ENCODE measurements around the gene PLA2G4D. TPM values are rescaled to one million over a fixed set of nuclear protein-coding genes. Genes with fewer than 3 reads are reported as not detected.

PLA2G4D gene
- total RNA-seq, 3 donors from 2014 or later (not counting 1 experiment from before 2014, with no cell fraction given): not detected

DNA sequence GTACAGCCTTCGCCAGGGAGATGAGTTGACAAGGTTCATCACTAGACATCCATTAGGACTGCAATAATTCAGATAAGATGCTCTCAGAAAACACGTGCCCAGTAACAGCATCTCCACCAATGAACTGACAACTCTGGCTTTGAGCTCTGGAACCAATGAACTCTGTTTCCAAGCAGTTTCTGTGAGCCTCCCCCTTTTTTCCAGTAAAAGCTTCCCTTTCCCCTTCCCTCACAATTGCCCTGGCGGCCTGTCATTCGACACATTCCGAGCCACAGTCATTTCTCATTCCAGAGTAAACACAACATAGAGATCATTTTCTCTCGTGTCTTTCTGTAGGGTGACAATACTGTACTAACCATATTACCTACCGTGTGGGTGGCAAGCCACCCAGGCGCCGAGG, 3.6 kb downstream of the PLA2G4D start:
- H3K27me3 ChIP-seq (ENCODE audit: control insufficient read depth, insufficient read depth, low read length): no peaks in the 10 kb centered on the region
- Mint-ChIP-seq H3K27me3 (ENCODE audit: low read depth in 2 of 2) (peaks cover 0 to 13% of the 10 kb centered on the region in 2 donors), H3K4me3 (no peak overlapping the region), H3K36me3 (no peaks in the 10 kb centered on the region), H3K9me3 (no peaks in the 10 kb centered on the region), H3K27ac (no peak overlapping the region), H3K4me1 (no peaks in the 10 kb centered on the region)
- no peaks in the 10 kb centered on the region for H3K9me3 ChIP-seq (ENCODE audit: control insufficient read depth, insufficient read depth, low read length)
- DNase-seq (no peak), ATAC-seq (no peak)
- no peak overlapping the region for H3K27ac ChIP-seq (ENCODE audit: low read length)
- intact Hi-C loops (cut with micrococcal nuclease): no loop called here
- no peak overlapping the region for H3K4me3 ChIP-seq (ENCODE audit: low read length)
- no peaks in the 10 kb centered on the region for H3K4me1 ChIP-seq (ENCODE audit: control insufficient read depth, insufficient read depth, low read length)
- no peaks in the 10 kb centered on the region for H3K36me3 ChIP-seq (ENCODE audit: control insufficient read depth, insufficient read depth, low read length)
- TF ChIP-seq, protein P1, sequence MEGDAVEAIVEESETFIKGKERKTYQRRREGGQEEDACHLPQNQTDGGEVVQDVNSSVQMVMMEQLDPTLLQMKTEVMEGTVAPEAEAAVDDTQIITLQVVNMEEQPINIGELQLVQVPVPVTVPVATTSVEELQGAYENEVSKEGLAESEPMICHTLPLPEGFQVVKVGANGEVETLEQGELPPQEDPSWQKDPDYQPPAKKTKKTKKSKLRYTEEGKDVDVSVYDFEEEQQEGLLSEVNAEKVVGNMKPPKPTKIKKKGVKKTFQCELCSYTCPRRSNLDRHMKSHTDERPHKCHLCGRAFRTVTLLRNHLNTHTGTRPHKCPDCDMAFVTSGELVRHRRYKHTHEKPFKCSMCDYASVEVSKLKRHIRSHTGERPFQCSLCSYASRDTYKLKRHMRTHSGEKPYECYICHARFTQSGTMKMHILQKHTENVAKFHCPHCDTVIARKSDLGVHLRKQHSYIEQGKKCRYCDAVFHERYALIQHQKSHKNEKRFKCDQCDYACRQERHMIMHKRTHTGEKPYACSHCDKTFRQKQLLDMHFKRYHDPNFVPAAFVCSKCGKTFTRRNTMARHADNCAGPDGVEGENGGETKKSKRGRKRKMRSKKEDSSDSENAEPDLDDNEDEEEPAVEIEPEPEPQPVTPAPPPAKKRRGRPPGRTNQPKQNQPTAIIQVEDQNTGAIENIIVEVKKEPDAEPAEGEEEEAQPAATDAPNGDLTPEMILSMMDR (IDR thresholded peaks at IDR 0.05): no peak
- WGBS (ENCODE audit: insufficient coverage): 86% methylated on average over 6 of the region's 9 CpGs

DNA sequence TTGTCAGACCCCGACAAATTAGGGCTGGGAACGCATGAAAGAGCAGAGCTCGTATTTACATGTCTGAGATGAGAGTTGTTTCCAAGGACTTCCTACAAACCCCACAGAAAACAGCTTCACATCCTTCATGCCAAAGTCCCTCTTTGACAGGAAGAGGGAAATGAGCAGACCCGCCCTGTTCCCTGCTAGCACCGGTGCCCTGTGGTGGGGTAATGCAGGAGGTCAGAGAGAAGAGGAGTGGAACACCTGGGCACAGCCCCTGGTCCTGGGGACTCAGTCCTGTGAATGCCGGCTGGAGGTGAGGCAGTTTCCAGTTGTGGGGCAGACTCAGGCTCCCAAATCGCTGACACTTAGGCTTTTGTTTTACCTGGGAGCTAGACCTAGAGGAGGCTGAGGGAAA, 4.0 kb downstream of the PLA2G4D start:
- no peak for ATAC-seq
- Mint-ChIP-seq H3K36me3 (no peaks in the 10 kb centered on the region), H3K4me1 (no peaks in the 10 kb centered on the region), H3K4me3 (no peak overlapping the region), H3K27ac (no peak overlapping the region), H3K27me3 (ENCODE audit: low read depth in 2 of 2) (peaks cover 0 to 13% of the 10 kb centered on the region in 2 donors), H3K9me3 (no peaks in the 10 kb centered on the region)
- TF ChIP-seq, protein P1 (IDR thresholded peaks at IDR 0.05): no peak
- H3K4me3 ChIP-seq (ENCODE audit: low read length): no peak overlapping the region
- intact Hi-C loops (cut with micrococcal nuclease): no loop called here
- H3K27me3 ChIP-seq (ENCODE audit: control insufficient read depth, insufficient read depth, low read length): no peaks in the 10 kb centered on the region
- H3K36me3 ChIP-seq (ENCODE audit: control insufficient read depth, insufficient read depth, low read length): no peaks in the 10 kb centered on the region
- WGBS (ENCODE audit: insufficient coverage): 66% methylated on average over 7 of the region's 7 CpGs
- no peak for DNase-seq
- no peaks in the 10 kb centered on the region for H3K9me3 ChIP-seq (ENCODE audit: control insufficient read depth, insufficient read depth, low read length)
- no peaks in the 10 kb centered on the region for H3K4me1 ChIP-seq (ENCODE audit: control insufficient read depth, insufficient read depth, low read length)
- no peak overlapping the region for H3K27ac ChIP-seq (ENCODE audit: low read length)

DNA sequence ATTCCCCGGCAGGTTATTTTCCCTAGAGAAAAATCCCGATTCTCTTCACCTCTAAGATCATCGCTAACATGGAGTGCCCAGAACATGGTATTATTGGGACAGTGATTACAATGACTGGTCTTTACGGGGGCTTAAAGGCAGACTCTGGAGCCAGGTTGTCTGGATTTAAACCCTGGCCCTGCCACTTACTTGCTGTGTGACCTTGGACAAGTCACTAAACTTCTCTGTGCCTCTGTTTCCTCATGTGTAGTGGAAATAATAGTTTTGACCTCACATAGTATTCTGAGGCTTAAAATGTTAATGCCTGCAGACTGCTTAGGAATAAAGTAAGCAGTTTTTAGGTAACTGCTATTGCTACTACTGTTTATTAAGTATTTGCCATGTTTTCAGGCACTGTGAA, 4.4 kb downstream of the PLA2G4D start:
- no peaks in the 10 kb centered on the region for H3K9me3 ChIP-seq (ENCODE audit: control insufficient read depth, insufficient read depth, low read length)
- Mint-ChIP-seq H3K27me3 (ENCODE audit: low read depth in 2 of 2) (peaks cover 0 to 13% of the 10 kb centered on the region in 2 donors), H3K9me3 (no peaks in the 10 kb centered on the region), H3K36me3 (no peaks in the 10 kb centered on the region), H3K4me1 (no peaks in the 10 kb centered on the region), H3K4me3 (no peak overlapping the region), H3K27ac (no peak overlapping the region)
- intact Hi-C loops (cut with micrococcal nuclease): no loop called here
- TF ChIP-seq, protein P1 (IDR thresholded peaks at IDR 0.05): no peak
- H3K36me3 ChIP-seq (ENCODE audit: control insufficient read depth, insufficient read depth, low read length): no peaks in the 10 kb centered on the region
- DNase-seq: no peak
- no peaks in the 10 kb centered on the region for H3K27me3 ChIP-seq (ENCODE audit: control insufficient read depth, insufficient read depth, low read length)
- WGBS (ENCODE audit: insufficient coverage): 84% methylated on average over 3 of the region's 4 CpGs
- no peak overlapping the region for H3K27ac ChIP-seq (ENCODE audit: low read length)
- no peak overlapping the region for H3K4me3 ChIP-seq (ENCODE audit: low read length)
- peaks cover 2% of the 10 kb centered on the region for H3K4me1 ChIP-seq (ENCODE audit: control insufficient read depth, insufficient read depth, low read length)
- ATAC-seq: no peak

Data from natural killer cell (primary cell).